ENCODE results near the gene SPEF2. TPM values are rescaled to one million over a fixed set of nuclear protein-coding genes. Genes with fewer than 3 reads are reported as not detected.
A peak's percentile ranks its signal among the peaks of the same experiment; 100 is the strongest.

Gene SPEF2
- polyA plus RNA-seq, 2 of the 4 experiments (the other 2 are of a cell fraction) = 2.2 to 8.7 TPM

GRCh38 chr5:35743644-35744043, 126.0 kb downstream of the SPEF2 start:
- TF ChIP-seq CHD2 (IDR thresholded peaks at IDR 0.05; ENCODE audit: low read length, partially characterized antibody) (no peak), HOXB13 (CRISPR knock-in tag; IDR thresholded peaks at IDR 0.05; ENCODE audit: low read depth) (no peak), MAFK (IDR thresholded peaks at IDR 0.05; ENCODE audit: partially characterized antibody) (peak; percentile 52), NR3C1 (IDR thresholded peaks at IDR 0.05) (no peak)
- no peaks in the 10 kb centered on the region for H3K9me3 ChIP-seq
- DNase-seq (ENCODE audit: low read depth in 1 of 2, low spot score in 1 of 2) = no peak
- H3K4me2 ChIP-seq = no peak overlapping the region
- no peak overlapping the region for H3K27ac ChIP-seq
- ChIA-PET CTCF (interaction anchor here (0.6 kb wide), 1 partner anchor 183 kb away, joined by 3 read pairs; no protein-coding TSS in a partner anchor), POLR2A (no interaction called here)
- no peaks in the 10 kb centered on the region for H3K4me1 ChIP-seq
- H3K4me3 ChIP-seq = no peak overlapping the region
- ATAC-seq = no peak
- FAIRE-seq = no peak

DNA sequence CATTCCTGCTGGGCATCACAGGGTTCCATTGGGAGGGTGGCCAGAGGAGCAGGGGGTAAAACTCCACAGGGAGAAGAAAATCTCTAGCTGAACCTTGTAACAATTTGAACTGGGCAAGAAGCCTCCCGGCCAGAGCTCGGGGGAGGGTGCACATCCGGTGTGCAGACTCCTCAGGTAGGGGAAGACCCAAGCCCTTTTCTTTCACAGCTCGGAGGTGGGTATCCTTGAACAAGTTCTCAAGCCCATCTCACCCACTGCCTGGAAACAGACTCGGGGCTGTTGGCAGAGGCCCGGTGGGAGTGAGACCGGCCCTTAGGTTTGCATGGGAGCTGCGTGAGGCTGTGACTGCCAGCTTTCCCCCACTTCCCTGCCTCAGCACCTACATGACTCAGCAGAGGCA, 127.5 kb downstream of the SPEF2 start:
- no peak for FAIRE-seq
- TF ChIP-seq BHLHE40 (IDR thresholded peaks at IDR 0.05; ENCODE audit: low read depth, low read length) = no peak
- TF ChIP-seq FOSB (CRISPR knock-in tag; IDR thresholded peaks at IDR 0.05) = no peak
- no peak for TF ChIP-seq RARB (CRISPR knock-in tag; IDR thresholded peaks at IDR 0.05)
- no peak for TF ChIP-seq CHD4 (IDR thresholded peaks at IDR 0.05; ENCODE audit: borderline replicate concordance)
- no peak for TF ChIP-seq EHMT2 (IDR thresholded peaks at IDR 0.05; ENCODE audit: low read depth)
- no peak for TF ChIP-seq ZNF302 (CRISPR knock-in tag; IDR thresholded peaks at IDR 0.05)
- TF ChIP-seq RAD21 (conservative IDR thresholded peaks at IDR 0.05 in 1 of 2, IDR thresholded peaks at IDR 0.05 in 1 of 2) = no peak
- TF ChIP-seq ZFP36 (IDR thresholded peaks at IDR 0.05; ENCODE audit: borderline replicate concordance, partially characterized antibody) = no peak
- TF ChIP-seq, protein P1, sequence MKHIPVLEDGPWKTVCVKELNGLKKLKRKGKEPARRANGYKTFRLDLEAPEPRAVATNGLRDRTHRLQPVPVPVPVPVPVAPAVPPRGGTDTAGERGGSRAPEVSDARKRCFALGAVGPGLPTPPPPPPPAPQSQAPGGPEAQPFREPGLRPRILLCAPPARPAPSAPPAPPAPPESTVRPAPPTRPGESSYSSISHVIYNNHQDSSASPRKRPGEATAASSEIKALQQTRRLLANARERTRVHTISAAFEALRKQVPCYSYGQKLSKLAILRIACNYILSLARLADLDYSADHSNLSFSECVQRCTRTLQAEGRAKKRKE (CRISPR knock-in tag; IDR thresholded peaks at IDR 0.05; ENCODE audit: low read depth) = no peak
- TF ChIP-seq, protein P2, sequence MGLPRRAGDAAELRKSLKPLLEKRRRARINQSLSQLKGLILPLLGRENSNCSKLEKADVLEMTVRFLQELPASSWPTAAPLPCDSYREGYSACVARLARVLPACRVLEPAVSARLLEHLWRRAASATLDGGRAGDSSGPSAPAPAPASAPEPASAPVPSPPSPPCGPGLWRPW (IDR thresholded peaks at IDR 0.05) = no peak
- DNase-seq (ENCODE audit: low read depth in 1 of 2, low spot score in 1 of 2) = no peak
- ChIA-PET POLR2A (no interaction called here), CTCF (interaction anchor here (1.1 to 1.6 kb wide), 2 partner anchors 32 to 182 kb away, joined by 5 read pairs; no protein-coding TSS in a partner anchor)
- 68% methylated on average over 5 of the region's 8 CpGs for WGBS (ENCODE audit: missing lambda C conversion rate)
- Histone ChIP-seq H3K27ac (no peak overlapping the region), H3K4me2 (no peak overlapping the region), H3K4me3 (no peak overlapping the region), H3K9me3 (no peaks in the 10 kb centered on the region), H3K4me1 (no peaks in the 10 kb centered on the region)
- no peak for ATAC-seq

DNA sequence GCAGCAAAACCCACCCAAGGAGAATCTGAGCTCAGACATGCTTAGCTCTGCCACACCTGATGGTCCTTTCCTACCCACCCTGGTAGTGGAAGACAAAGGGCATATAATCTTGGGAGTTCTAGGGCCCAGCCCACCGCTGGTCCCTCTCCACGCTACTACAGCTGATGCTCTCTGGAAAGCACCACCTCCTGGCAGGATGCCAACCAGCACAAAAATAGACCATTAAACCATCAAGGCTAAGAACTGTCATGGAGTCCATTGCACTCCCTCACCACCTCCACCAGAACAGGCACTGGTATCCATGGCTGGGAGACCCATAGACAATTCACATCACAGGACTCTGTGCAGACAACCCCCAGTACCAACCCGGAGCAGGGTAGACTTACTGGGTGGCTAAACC, 128.0 kb downstream of the SPEF2 start:
- Histone ChIP-seq H3K4me2 (no peak overlapping the region), H3K4me1 (no peaks in the 10 kb centered on the region), H3K9me3 (no peaks in the 10 kb centered on the region), H3K27ac (no peak overlapping the region), H3K4me3 (no peak overlapping the region)
- TF ChIP-seq, protein P2 (IDR thresholded peaks at IDR 0.05) = no peak
- TF ChIP-seq GATA3 (IDR thresholded peaks at IDR 0.05; ENCODE audit: borderline replicate concordance) (no peak), CBX8 (IDR thresholded peaks at IDR 0.05) (no peak), HEYL (CRISPR knock-in tag; IDR thresholded peaks at IDR 0.05) (no peak), HOXA7 (CRISPR knock-in tag; IDR thresholded peaks at IDR 0.05) (no peak), EHF (CRISPR knock-in tag; IDR thresholded peaks at IDR 0.05) (no peak), MYC (IDR thresholded peaks at IDR 0.05; ENCODE audit: borderline replicate concordance, low read length) (no peak), BHLHE40 (IDR thresholded peaks at IDR 0.05; ENCODE audit: low read depth, low read length) (no peak), ZSCAN20 (CRISPR knock-in tag; IDR thresholded peaks at IDR 0.05) (no peak), NPAS2 (CRISPR knock-in tag; IDR thresholded peaks at IDR 0.05; ENCODE audit: borderline replicate concordance) (no peak), ZFP36 (IDR thresholded peaks at IDR 0.05; ENCODE audit: borderline replicate concordance, partially characterized antibody) (no peak), TP53 (CRISPR knock-in tag; IDR thresholded peaks at IDR 0.05) (no peak), KDM5A (IDR thresholded peaks at IDR 0.05) (no peak)
- no peak for ATAC-seq
- no peak for DNase-seq (ENCODE audit: low read depth in 1 of 2, low spot score in 1 of 2)
- 38% methylated on average over 3 of the region's 3 CpGs for WGBS (ENCODE audit: missing lambda C conversion rate)
- POLR2A ChIA-PET = no interaction called here
- CTCF ChIA-PET = interaction anchor here (1.1 to 1.6 kb wide), 2 partner anchors 32 to 181 kb away, joined by 5 read pairs; no protein-coding TSS in a partner anchor
- FAIRE-seq = no peak

All from A549 (cell line).